Effector memory CD8-positive, alpha-beta T cell (primary cell): ENCODE data around the gene GHRL.
"Not testable (repeated sequence)": the region's sequence is repeated elsewhere in the genome, so short reads cannot be mapped to it uniquely, and the experiment has no call there.

Source experiments
- ATAC-seq: fragments of 150-1000 bp; cut with Tn5 transposase; replicated peaks from 2 replicates; pipeline ENCODE4 v1.10.0; 2021; ENCODE audit warnings: mild to moderate bottlenecking, moderate library complexity
- DNase-seq, 3 experiments: peaks; one replicate each; pipeline ENCODE4 v3.0.0; 2021
- H3K27ac Mint-ChIP-seq, 2 donors: one replicate each; pipeline ENCODE4 v1.8.0; 2022; ENCODE audit warnings: mild to moderate bottlenecking in 2 of 2, mixed read lengths in 2 of 2, moderate library complexity in 2 of 2
- H3K27me3 Mint-ChIP-seq, 2 donors: one replicate each; pipeline ENCODE4 v1.8.0; 2022; ENCODE audit warnings: mixed read lengths in 2 of 2
- H3K36me3 Mint-ChIP-seq: one replicate; pipeline ENCODE4 v1.8.0; 2022; ENCODE audit warnings: mild to moderate bottlenecking, moderate library complexity, mixed read lengths; ENCODE audit not compliant: insufficient read depth
- H3K4me1 Mint-ChIP-seq, 2 donors: one replicate each; pipeline ENCODE4 v1.8.0; 2022; ENCODE audit warnings: low read depth in 2 of 2, mixed read lengths in 2 of 2
- H3K4me3 Mint-ChIP-seq, 2 donors: one replicate each; pipeline ENCODE4 v1.8.0; 2022; ENCODE audit warnings: mild to moderate bottlenecking in 2 of 2, mixed read lengths in 2 of 2, moderate library complexity in 2 of 2
- H3K9me3 Mint-ChIP-seq, 2 donors: one replicate each; pipeline ENCODE4 v1.8.0; 2022; ENCODE audit warnings: mixed read lengths in 2 of 2

GHRL gene

GRCh38 chr3:10272977-10273376 is 19.8 kb downstream of the GHRL start:
- H3K9me3 Mint-ChIP-seq, result no peaks in the 10 kb centered on the region
- peak overlapping the region; percentile 57 to 72 for H3K4me3 Mint-ChIP-seq
- H3K36me3 Mint-ChIP-seq, result peaks cover 81% of the 10 kb centered on the region

DNA sequence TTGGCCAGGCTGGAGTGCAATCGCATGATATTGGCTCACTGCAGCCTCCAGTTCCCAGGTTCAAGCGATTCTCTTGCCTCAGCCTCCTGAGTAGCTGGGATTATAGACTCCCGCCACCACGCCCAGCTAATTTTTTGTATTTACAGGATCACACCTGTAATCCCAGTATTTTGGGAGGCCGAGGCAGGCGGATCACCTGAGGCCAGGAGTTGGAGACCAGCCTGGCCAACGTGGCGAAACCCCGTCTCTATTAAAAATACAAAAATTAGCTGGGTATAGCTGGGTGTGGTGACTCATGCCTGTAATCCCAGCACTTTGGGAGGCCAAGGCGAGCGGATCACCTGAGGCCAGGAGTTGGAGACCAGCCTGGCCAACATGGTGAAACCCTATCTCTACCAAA is 20.3 kb downstream of the GHRL start:
- DNase-seq, H3K27me3 Mint-ChIP-seq, H3K9me3 Mint-ChIP-seq, ATAC-seq: not testable (repeated sequence)
- peaks cover 82% of the 10 kb centered on the region for H3K36me3 Mint-ChIP-seq
- peak overlapping the region; percentile 64 to 97 for H3K27ac Mint-ChIP-seq
- H3K4me3 Mint-ChIP-seq, result peak overlapping the region in 1 of 2 donors; percentile 72
- H3K4me1 Mint-ChIP-seq, result peaks cover 38 to 44% of the 10 kb centered on the region in 2 donors

More at GRCh38 chr3:10272977-10273376, 19.8 kb downstream of the GHRL start:
- no peak for DNase-seq
- Mint-ChIP-seq H3K27me3 (no peaks in the 10 kb centered on the region), H3K27ac (peak overlapping the region; percentile 64 to 97), H3K4me1 (peaks cover 36 to 44% of the 10 kb centered on the region in 2 donors)
- no peak for ATAC-seq

- Mint-ChIP-seq H3K36me3 (peaks cover 88% of the 10 kb centered on the region), H3K27ac (peak overlapping the region; percentile 65 to 81), H3K4me1 (peaks cover 43 to 52% of the 10 kb centered on the region in 2 donors), H3K9me3 (no peaks in the 10 kb centered on the region), H3K4me3 (no peak overlapping the region), H3K27me3 (no peaks in the 10 kb centered on the region)
- DNase-seq, result no peak
- no peak for ATAC-seq
These were observed 23.3 kb downstream of the GHRL start for GRCh38 chr3:10269443-10269842.

DNA sequence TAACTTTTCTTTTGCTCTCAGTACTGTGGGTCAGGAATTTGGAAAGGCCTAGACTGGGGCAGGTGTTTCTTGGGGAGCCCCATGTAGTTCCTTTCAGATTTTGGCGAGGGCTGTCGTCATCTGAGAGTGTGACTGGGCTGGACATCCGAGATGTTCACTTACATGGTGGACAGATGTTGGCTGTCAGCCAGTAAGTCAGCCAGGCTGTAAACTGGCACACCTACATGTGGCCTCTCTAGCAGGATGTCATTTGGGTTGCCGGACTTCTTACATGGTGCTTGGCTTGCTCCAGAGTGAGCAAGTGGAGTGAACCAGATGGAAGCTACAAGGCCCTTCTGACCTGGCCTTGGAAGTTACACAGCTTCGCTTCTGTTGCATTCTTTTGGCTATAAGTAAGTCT is 23.8 kb downstream of the GHRL start:
- no peaks in the 10 kb centered on the region for H3K27me3 Mint-ChIP-seq
- H3K36me3 Mint-ChIP-seq, result peaks cover 93% of the 10 kb centered on the region
- H3K27ac Mint-ChIP-seq, result peak overlapping the region; percentile 65 to 81
- ATAC-seq (no peak), DNase-seq (no peak)
- peaks cover 43 to 52% of the 10 kb centered on the region in 2 donors for H3K4me1 Mint-ChIP-seq
- no peak overlapping the region for H3K4me3 Mint-ChIP-seq
- H3K9me3 Mint-ChIP-seq, result no peaks in the 10 kb centered on the region

- ATAC-seq, result no peak
- Mint-ChIP-seq H3K9me3 (no peaks in the 10 kb centered on the region), H3K36me3 (peaks cover 95% of the 10 kb centered on the region), H3K4me3 (no peak overlapping the region), H3K27me3 (no peaks in the 10 kb centered on the region), H3K27ac (peak overlapping the region in 1 of 2 donors; percentile 81), H3K4me1 (peaks cover 47 to 53% of the 10 kb centered on the region in 2 donors)
- no peak for DNase-seq
These were observed 24.6 kb downstream of the GHRL start for GRCh38 chr3:10268116-10268515.

DNA sequence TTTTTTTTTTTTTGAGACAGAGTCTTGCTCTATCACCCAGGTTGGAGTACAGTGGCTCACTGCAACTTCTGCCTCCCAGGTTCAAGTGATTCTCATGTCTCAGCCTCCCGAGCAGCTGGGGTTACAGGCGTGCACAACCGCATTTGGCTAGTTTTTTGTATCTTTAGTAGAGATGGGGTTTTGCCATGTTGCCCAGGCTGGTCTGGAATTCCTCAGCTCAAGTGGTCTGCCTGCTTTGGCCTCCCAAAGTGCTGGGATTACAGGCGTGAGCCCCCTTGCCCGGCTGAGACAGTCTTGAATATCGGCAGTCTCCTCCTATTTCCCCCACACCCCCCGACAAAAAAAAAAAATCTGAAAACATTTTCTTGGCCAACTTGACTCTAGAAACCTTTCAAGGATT is 25.8 kb downstream of the GHRL start:
- not testable (repeated sequence) for H3K9me3 Mint-ChIP-seq
- peaks cover 95% of the 10 kb centered on the region for H3K36me3 Mint-ChIP-seq

GRCh38 chr3:10265833-10266232 is 26.9 kb downstream of the GHRL start:
- Mint-ChIP-seq H3K4me1 (peaks cover 55 to 66% of the 10 kb centered on the region in 2 donors), H3K4me3 (peak overlapping the region; percentile 9 to 58), H3K27me3 (no peaks in the 10 kb centered on the region), H3K9me3 (no peaks in the 10 kb centered on the region), H3K36me3 (peaks cover 95% of the 10 kb centered on the region), H3K27ac (peak overlapping the region; percentile 51 to 69)
- no peak for ATAC-seq
- no peak for DNase-seq

More for the DNA sequence above, 25.8 kb downstream of the GHRL start:
- Mint-ChIP-seq H3K4me1 (peaks cover 48 to 56% of the 10 kb centered on the region in 2 donors), H3K4me3 (peak overlapping the region; percentile 17 to 19), H3K27ac (peak overlapping the region; percentile 81 to 84)
- DNase-seq, H3K27me3 Mint-ChIP-seq, ATAC-seq: not testable (repeated sequence)

GRCh38 chr3:10263646-10264363 is 28.9 kb downstream of the GHRL start:
- Mint-ChIP-seq H3K27ac (peak overlapping the region; percentile 87 to 92), H3K27me3 (no peaks in the 10 kb centered on the region), H3K9me3 (no peaks in the 10 kb centered on the region), H3K36me3 (peaks cover 84% of the 10 kb centered on the region), H3K4me1 (peaks cover 63 to 78% of the 10 kb centered on the region in 2 donors), H3K4me3 (peak overlapping the region; percentile 70 to 75)
- ATAC-seq, result peak; percentile 96
- DNase-seq, result peak; percentile 48 to 54 (median 48)

GRCh38 chr3:10262027-10262426 is 30.7 kb downstream of the GHRL start:
- H3K4me1 Mint-ChIP-seq, result peaks cover 56 to 68% of the 10 kb centered on the region in 2 donors
- peaks cover 84% of the 10 kb centered on the region for H3K36me3 Mint-ChIP-seq

DNA sequence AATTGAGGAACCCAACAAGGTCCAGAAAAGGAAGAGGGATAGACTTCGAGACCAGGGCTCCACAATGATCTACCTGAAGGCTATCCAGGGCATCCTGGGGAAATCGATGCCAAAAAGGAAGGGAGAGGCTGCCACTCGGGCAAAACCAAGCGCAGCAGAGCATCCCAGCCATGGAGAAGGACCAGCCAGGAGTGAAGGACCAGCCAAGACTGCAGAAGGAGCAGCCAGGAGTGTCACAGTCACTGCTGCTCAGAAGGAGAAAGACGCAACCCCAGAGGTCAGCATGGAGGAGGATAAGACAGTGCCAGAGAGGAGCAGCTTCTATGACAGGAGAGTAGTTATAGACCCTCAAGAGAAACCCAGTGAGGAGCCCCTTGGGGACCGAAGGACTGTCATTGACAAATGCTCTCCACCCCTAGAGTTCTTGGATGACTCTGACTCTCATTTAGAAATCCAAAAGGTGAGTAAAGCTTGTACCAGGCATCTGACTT is 32.5 kb downstream of the GHRL start:
- ATAC-seq, result no peak
- Mint-ChIP-seq H3K9me3 (no peaks in the 10 kb centered on the region), H3K4me1 (peaks cover 56 to 70% of the 10 kb centered on the region in 2 donors), H3K4me3 (no peak overlapping the region), H3K36me3 (peaks cover 84% of the 10 kb centered on the region), H3K27me3 (no peaks in the 10 kb centered on the region), H3K27ac (peak overlapping the region; percentile 32 to 78)
- no peak for DNase-seq

More at GRCh38 chr3:10262027-10262426, 30.7 kb downstream of the GHRL start:
- Mint-ChIP-seq H3K27ac (peak overlapping the region; percentile 42 to 61), H3K4me3 (peak overlapping the region in 1 of 2 donors; percentile 13), H3K27me3 (no peaks in the 10 kb centered on the region), H3K9me3 (no peaks in the 10 kb centered on the region)
- no peak for ATAC-seq
- no peak for DNase-seq

GRCh38 chr3:10259798-10260197 is 32.9 kb downstream of the GHRL start:
- no peak for DNase-seq
- Mint-ChIP-seq H3K27me3 (no peaks in the 10 kb centered on the region), H3K36me3 (peaks cover 81% of the 10 kb centered on the region), H3K4me3 (peak overlapping the region in 1 of 2 donors; percentile 4), H3K4me1 (peaks cover 59 to 73% of the 10 kb centered on the region in 2 donors), H3K27ac (peak overlapping the region; percentile 32 to 78), H3K9me3 (no peaks in the 10 kb centered on the region)
- no peak for ATAC-seq

DNA sequence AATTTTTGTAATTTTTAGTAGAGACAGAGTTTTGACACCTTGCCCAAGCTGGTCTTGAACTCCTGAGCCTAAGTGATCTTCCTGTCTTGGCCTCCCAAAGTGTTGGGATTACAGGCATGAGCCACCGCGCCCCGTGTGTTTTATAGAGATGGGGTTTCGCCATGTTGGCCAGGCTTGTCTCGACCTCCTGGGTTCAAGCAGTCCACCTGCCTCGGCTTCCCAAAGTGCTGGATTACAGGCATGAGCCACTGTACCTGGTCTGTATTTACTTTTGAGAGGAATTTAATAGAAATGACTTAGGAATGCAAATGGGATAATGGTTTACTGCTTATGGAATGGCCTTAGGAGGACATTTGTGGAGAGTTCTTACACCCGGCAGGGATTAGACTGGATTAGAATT is 33.7 kb downstream of the GHRL start:
- Mint-ChIP-seq H3K27ac (peak overlapping the region; percentile 39 to 78), H3K4me3 (peak overlapping the region in 1 of 2 donors; percentile 4), H3K4me1 (peaks cover 60 to 73% of the 10 kb centered on the region in 2 donors)

GRCh38 chr3:10255835-10256234 is 36.9 kb downstream of the GHRL start:
- peak overlapping the region in 1 of 2 donors; percentile 35 for H3K4me3 Mint-ChIP-seq
- peak overlapping the region; percentile 47 to 78 for H3K27ac Mint-ChIP-seq
- ATAC-seq (no peak), DNase-seq (no peak)
- H3K9me3 Mint-ChIP-seq, result no peaks in the 10 kb centered on the region
- peaks cover 66% of the 10 kb centered on the region for H3K36me3 Mint-ChIP-seq
- H3K4me1 Mint-ChIP-seq, result peaks cover 62 to 75% of the 10 kb centered on the region in 2 donors
- no peaks in the 10 kb centered on the region for H3K27me3 Mint-ChIP-seq

More for the DNA sequence above, 33.7 kb downstream of the GHRL start:
- DNase-seq (no peak), ATAC-seq (no peak)
- Mint-ChIP-seq H3K36me3 (peaks cover 76% of the 10 kb centered on the region), H3K27me3 (no peaks in the 10 kb centered on the region), H3K9me3 (no peaks in the 10 kb centered on the region)

DNA sequence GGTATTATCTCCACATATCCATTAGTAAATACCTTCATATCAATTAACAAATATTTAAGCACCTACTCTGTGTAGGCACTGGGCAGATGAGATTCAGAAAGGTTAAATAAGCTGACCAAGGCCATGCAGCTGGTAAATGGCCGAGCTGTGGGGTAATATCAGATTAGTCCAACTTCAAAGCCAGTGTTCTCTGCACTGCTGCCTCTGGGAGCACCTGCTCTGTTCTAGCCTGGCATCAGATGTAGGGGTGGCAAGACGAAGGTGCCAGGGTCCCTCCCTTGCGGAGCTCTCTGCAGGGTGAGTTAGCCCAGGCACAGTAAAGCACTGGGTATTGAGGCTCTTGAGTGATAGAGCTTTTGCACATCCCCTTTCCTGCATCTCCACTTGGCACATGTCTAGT is 39.0 kb downstream of the GHRL start:
- Mint-ChIP-seq H3K9me3 (no peaks in the 10 kb centered on the region), H3K4me3 (peak overlapping the region; percentile 36 to 60), H3K36me3 (peaks cover 70% of the 10 kb centered on the region), H3K27ac (peak overlapping the region; percentile 75 to 78), H3K4me1 (peaks cover 64 to 72% of the 10 kb centered on the region in 2 donors), H3K27me3 (no peaks in the 10 kb centered on the region)
- ATAC-seq (no peak), DNase-seq (no peak)
